Measurements from ENCODE around the gene MARK1.

DNA sequence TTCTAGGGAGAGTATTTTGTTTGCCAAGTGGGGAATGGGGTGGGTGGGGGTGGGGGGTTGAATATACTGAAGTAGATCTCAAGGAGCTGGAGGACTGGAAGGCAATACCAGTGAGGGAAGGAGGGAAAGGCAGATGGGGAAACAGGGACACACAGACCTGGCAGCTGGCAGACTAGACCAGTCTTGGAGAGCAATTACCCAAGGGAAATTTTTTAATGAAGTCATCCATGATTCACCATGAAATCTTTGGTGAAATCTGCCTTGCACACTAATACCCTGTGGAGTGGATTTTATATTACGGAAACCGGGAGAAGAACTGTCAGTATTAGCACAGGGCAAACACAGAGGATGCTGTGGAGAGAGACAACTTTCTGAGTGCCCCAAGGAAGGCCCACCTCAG is 29.7 kb upstream of the MARK1 start:
- TF ChIP-seq, protein P1, sequence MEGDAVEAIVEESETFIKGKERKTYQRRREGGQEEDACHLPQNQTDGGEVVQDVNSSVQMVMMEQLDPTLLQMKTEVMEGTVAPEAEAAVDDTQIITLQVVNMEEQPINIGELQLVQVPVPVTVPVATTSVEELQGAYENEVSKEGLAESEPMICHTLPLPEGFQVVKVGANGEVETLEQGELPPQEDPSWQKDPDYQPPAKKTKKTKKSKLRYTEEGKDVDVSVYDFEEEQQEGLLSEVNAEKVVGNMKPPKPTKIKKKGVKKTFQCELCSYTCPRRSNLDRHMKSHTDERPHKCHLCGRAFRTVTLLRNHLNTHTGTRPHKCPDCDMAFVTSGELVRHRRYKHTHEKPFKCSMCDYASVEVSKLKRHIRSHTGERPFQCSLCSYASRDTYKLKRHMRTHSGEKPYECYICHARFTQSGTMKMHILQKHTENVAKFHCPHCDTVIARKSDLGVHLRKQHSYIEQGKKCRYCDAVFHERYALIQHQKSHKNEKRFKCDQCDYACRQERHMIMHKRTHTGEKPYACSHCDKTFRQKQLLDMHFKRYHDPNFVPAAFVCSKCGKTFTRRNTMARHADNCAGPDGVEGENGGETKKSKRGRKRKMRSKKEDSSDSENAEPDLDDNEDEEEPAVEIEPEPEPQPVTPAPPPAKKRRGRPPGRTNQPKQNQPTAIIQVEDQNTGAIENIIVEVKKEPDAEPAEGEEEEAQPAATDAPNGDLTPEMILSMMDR (IDR thresholded peaks at IDR 0.05): no peak
- no peak for TF ChIP-seq POLR2A (IDR thresholded peaks at IDR 0.05)

Data from esophagus squamous epithelium (tissue), 4 donors.